ENCODE data around the gene SUCLG2. TPM values are rescaled to one million over a fixed set of nuclear protein-coding genes. Genes with fewer than 3 reads are reported as not detected.

The SUCLG2 gene
- total and polyA plus RNA-seq, 2 of the 4 experiments (the other 2 are of a cell fraction) = 26.8 to 34.6 TPM

DNA sequence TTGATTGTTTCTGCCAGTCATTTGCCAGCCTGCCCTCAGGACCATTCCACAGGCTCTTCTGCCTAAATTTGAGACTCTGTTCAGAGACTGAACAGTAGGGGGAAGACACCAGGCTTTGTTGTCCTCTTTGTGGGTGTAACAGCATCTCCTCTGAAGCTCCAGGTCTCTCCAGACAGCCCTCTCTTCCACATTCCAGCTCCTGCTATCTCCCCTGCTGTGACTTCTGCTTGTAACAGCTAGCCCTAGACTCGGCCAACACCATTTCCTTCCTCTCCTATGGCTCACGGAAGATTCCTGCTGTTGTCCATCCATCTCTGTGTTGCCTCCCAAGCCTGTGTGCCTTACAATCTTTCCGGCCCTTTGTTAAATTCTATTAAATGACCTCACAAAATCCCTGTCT is 40.2 kb downstream of the SUCLG2 start:
- H3K27me3 ChIP-seq (ENCODE audit: control insufficient read depth, insufficient read depth, low read length) = no peaks in the 10 kb centered on the region
- no peak overlapping the region for H2AK9ac ChIP-seq (replicated peaks; ENCODE audit: low read depth, low read length, poor library complexity)
- intact Hi-C loops (cut with micrococcal nuclease) = no loop called here
- dilution Hi-C loops (cut with HindIII; ENCODE audit: low sequenced_read_pairs, unreplicated experiment) = no loop called here
- no peak overlapping the region for H3K4me3 ChIP-seq (ENCODE audit: insufficient read depth, low read depth, low read length)
- no peak overlapping the region for H3K27ac ChIP-seq (ENCODE audit: insufficient read depth, low read length)
- ChIA-PET CTCF (interaction anchor here (0.5 to 0.6 kb wide), 2 partner anchors 13 to 282 kb away, joined by 3 to 8 read pairs; no protein-coding TSS in a partner anchor), POLR2A (ENCODE audit: unreplicated experiment) (no interaction called here)
- no peak overlapping the region for H3K9ac ChIP-seq (ENCODE audit: low read depth, low read length)
- H4K8ac ChIP-seq (ENCODE audit: low read depth in 2 of 2, low read length in 2 of 2) = no peak overlapping the region
- no peak overlapping the region for H3K18ac ChIP-seq (ENCODE audit: low read depth, low read length)
- H2BK5ac ChIP-seq (ENCODE audit: low read depth, low read length, poor library complexity, severe bottlenecking) = no peak overlapping the region
- no peak overlapping the region for H2BK20ac ChIP-seq (ENCODE audit: low read depth, low read length)
- no peaks in the 10 kb centered on the region for H3K9me3 ChIP-seq (ENCODE audit: control insufficient read depth, insufficient read depth, low read length)
- no peaks in the 10 kb centered on the region; the same call in 1 of the 2 replicates for H3K36me3 ChIP-seq (ENCODE audit: control insufficient read depth, insufficient read depth, low read length)
- peaks cover 15 to 48% of the 10 kb centered on the region in 2 experiments for H3K79me1 ChIP-seq (ENCODE audit: low read depth in 1 of 2, low read length in 2 of 2)
- H3K23ac ChIP-seq (ENCODE audit: low read depth, low read length) = no peak overlapping the region
- no peak overlapping the region for H3K56ac ChIP-seq (ENCODE audit: extremely low read depth, insufficient read depth, low read length)
- TF ChIP-seq NFE2L2 (IDR thresholded peaks at IDR 0.05; ENCODE audit: low read depth, low read length) (no peak), CHD1 (IDR thresholded peaks at IDR 0.05; ENCODE audit: low read depth, low read length) (no peak), MXI1 (IDR thresholded peaks at IDR 0.05; ENCODE audit: borderline replicate concordance, low read depth, low read length) (no peak), RFX5 (IDR thresholded peaks at IDR 0.05; ENCODE audit: low read depth, low read length) (no peak), MAZ (IDR thresholded peaks at IDR 0.05; ENCODE audit: borderline replicate concordance, low read depth, low read length) (no peak), MAFK (IDR thresholded peaks at IDR 0.05; ENCODE audit: low read depth, low read length) (no peak), RAD21 (IDR thresholded peaks at IDR 0.05; ENCODE audit: low read length) (no peak)
- TF ChIP-seq, protein P1, sequence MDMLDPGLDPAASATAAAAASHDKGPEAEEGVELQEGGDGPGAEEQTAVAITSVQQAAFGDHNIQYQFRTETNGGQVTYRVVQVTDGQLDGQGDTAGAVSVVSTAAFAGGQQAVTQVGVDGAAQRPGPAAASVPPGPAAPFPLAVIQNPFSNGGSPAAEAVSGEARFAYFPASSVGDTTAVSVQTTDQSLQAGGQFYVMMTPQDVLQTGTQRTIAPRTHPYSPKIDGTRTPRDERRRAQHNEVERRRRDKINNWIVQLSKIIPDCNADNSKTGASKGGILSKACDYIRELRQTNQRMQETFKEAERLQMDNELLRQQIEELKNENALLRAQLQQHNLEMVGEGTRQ (IDR thresholded peaks at IDR 0.05; ENCODE audit: low read depth, low read length) = no peak
- H2AK5ac ChIP-seq (ENCODE audit: low read depth, low read length) = no peak overlapping the region
- no peak overlapping the region for H3K14ac ChIP-seq (replicated peaks; ENCODE audit: low read depth, low read length)
- H2BK120ac ChIP-seq (ENCODE audit: low read depth, low read length) = no peak overlapping the region
- 50% methylated on average over 1 of the region's 3 CpGs; no CpG with 5 or more reads in 1 of the 2 experiments for WGBS, 2 experiments (ENCODE audit: extremely low coverage in 2 of 2, insufficient read length in 1 of 2)
- no peak overlapping the region for H4K91ac ChIP-seq (ENCODE audit: insufficient read depth, low read depth, low read length)
- in situ Hi-C loops (cut with MboI; ENCODE audit: low sequenced_read_pairs) = no loop called here
- ATAC-seq (ENCODE audit: low read depth) (no peak), DNase-seq (no peak)
- no peak overlapping the region for H3K4ac ChIP-seq (ENCODE audit: low read depth, low read length)
- H4K20me1 ChIP-seq (ENCODE audit: insufficient read depth, low read length) = no peaks in the 10 kb centered on the region
- BruUV-seq (replicated peaks) = no TSS peak
- H3K4me2 ChIP-seq (ENCODE audit: low read depth, low read length) = no peak overlapping the region
- no peaks in the 10 kb centered on the region for H3K9me1 ChIP-seq (ENCODE audit: insufficient read depth, low read length)
- H2BK15ac ChIP-seq (ENCODE audit: low read depth, low read length) = no peak overlapping the region
- peaks cover 3% of the 10 kb centered on the region; the same call in 1 of the 2 replicates for H3K4me1 ChIP-seq (ENCODE audit: control insufficient read depth, insufficient read depth, low read length)
- no peak overlapping the region for H4K5ac ChIP-seq (ENCODE audit: low read depth, low read length)
- no peak overlapping the region for H2AFZ ChIP-seq (replicated peaks; ENCODE audit: low read length, poor library complexity)

Data from IMR-90 (cell line).